Measurements from ENCODE around the gene TASL.
"Not testable (repeated sequence)": the region's sequence is repeated elsewhere in the genome, so short reads cannot be mapped to it uniquely, and the experiment has no call there.

The TASL gene, protein sequence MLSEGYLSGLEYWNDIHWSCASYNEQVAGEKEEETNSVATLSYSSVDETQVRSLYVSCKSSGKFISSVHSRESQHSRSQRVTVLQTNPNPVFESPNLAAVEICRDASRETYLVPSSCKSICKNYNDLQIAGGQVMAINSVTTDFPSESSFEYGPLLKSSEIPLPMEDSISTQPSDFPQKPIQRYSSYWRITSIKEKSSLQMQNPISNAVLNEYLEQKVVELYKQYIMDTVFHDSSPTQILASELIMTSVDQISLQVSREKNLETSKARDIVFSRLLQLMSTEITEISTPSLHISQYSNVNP

DNA sequence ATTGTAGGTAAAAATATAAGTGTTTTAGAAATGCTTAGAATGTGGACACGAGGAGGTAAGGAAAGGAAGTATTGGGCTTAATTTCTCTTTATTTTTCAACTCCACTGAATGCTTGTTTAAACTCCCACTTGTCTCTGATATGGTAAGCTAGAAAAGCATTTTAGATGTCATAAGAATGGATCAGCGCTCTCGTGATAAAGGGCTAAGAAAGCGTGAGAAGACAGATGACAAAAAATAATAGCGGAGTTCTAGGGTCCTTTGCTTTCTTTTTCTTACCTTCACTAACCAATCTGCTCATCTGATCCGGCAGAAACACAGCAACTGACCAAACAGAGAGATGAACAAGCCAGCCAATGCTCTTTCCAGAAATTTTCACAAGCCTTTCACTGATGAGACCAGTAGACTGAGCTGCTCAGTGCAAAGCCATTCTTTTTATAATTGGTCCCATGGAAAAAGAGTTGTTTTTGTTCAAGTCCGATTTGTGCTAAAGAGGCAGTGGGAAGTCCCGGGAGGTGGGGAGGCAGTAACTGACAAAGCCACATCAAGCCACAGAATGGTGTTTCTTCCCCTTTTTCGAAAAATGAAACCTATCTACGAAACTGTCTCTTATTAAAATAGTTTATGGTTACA lies at the start of gene TASL:
TASL (minus strand) TSS at position 405 of the 630 bp plus-strand sequence. CDS start 17,411 bp downstream, outside the sequence.
- FAIRE-seq (no peak), DNase-seq (ENCODE audit: low spot score) (no peak)

DNA sequence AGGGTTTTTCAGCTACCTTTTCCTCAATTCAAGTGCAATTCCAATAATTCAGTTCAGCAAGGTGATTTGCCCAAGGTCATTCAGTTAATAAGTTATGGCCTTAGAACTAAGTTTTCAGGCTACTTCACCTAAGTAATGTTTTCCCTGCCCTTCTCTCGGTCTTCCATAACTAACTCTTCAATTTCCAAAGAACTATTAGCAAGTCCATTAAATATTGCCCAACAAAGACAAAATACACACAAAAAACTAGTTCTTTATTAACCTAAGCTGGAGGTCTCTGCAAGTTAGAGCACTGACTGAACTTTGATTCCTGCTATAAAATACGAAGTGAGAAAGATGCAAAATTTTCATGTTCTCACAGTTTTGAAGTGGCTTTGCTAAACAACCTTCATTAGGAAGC lies 48.8 kb upstream of the TASL start:
- no peak for FAIRE-seq

DNA sequence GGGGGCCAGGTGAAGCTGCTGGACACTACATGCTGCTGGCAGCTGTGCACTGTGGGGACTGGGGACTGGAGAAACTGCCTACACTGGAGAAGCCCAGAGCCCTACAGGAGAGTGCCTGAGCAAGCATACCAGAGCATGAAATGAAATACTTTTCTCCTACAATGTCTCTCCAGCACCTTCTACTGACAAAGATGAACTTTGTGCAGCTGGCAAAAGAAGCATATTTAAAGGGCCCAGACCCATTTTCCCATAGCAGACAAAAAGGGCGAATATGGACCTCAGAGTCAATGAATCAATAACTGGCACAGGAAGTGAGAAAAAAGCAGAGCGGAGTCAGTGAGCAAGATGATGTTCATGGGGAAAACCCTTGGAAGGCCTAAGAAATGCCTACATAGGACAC lies 44.8 kb upstream of the TASL start:
- no peak for FAIRE-seq
- no peak for DNase-seq (ENCODE audit: low spot score)

More for the DNA sequence above, 48.8 kb upstream of the TASL start:
- no peak for DNase-seq (ENCODE audit: low spot score)

DNA sequence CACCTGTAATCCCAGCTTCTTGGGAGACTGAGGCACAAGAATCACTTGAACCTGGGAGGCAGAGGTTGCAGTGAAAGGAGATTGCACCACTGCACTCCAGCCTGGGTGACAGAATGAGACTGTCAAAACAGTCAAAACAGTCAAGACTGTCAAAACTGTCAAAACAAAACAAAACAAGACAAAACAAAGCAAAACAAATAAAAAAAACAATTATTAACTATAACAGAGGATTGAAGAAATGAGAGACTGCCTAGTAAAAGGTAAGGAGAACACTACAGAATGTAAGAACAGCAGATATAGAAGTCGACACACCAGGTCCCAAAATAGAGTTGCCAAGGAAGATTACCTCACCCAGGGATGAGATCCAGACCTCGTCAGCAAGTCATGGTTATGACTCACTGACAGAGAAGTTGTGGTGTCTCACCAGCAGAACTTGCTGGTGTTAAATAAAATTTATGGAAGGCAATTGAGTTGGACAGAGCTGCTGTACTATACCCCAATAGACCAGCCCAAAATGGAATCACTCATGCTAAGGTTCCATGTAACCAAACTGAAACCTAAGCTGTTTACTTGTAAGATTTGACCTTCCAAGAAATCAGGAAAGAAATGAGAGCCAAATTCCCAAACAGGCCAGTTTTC lies 43.5 kb upstream of the TASL start:
- DNase-seq (ENCODE audit: low spot score) = peak; percentile 55
- no peak for FAIRE-seq

DNA sequence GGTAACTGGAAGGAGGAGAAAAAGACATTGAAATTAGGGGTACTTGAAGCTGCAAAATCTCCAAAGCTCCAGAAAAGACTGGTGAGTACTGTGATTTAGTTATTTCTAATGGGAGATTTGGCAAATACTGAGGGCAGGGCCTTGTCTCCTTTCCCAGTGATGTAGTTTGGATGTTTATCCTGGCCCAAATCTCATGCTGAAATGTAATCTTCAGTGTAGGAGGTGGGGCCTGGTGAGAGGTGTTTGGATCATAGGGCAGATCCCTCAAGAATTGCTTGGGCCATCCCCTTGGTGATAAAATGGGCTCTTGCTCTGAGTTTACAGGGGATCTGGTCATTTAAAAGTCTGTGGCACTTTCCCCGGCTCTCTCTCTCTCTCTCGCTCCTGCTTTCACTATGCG lies 42.6 kb upstream of the TASL start:
- DNase-seq (ENCODE audit: low spot score) (no peak), FAIRE-seq (no peak)

GRCh38 chrX:30618160-30618765 lies 40.7 kb upstream of the TASL start:
- FAIRE-seq = no peak
- no peak for DNase-seq (ENCODE audit: low spot score)

GRCh38 chrX:30615229-30615628 lies 37.7 kb upstream of the TASL start:
- DNase-seq (ENCODE audit: low spot score) = no peak
- no peak for FAIRE-seq

GRCh38 chrX:30613721-30614120 lies 36.2 kb upstream of the TASL start:
- no peak for FAIRE-seq
- DNase-seq (ENCODE audit: low spot score) = no peak

- no peak for DNase-seq (ENCODE audit: low spot score)
- no peak for FAIRE-seq
Observed at GRCh38 chrX:30612250-30612655, 34.7 kb upstream of the TASL start.

- DNase-seq (ENCODE audit: low spot score) (no peak), FAIRE-seq (no peak)
Observed at GRCh38 chrX:30610026-30610425, 32.5 kb upstream of the TASL start.

DNA sequence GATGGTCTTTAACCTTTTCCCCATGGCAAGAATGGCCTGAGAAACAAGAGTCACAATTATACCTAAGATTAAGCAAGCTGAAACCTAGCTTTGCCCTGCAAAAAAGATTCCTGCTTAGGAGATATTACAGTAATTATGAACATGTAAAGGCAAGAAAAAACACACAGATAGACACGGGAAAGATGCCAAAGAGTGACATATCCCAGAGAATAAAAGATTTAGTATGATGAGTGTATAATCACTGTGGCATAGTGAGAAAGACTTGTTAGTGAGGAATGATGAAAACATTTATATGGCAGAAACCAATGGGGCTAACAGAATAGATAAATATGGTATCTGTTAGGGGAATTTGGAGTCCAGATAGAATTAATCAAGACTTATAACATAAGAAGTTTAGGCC lies 29.6 kb upstream of the TASL start:
- FAIRE-seq (no peak), DNase-seq (ENCODE audit: low spot score) (no peak)

- not testable (repeated sequence) for DNase-seq (ENCODE audit: low spot score); FAIRE-seq
Observed at GRCh38 chrX:30600269-30601176, 23.0 kb upstream of the TASL start.

- no peak for FAIRE-seq
- DNase-seq (ENCODE audit: low spot score) = no peak
Observed at GRCh38 chrX:30597216-30598012, 19.8 kb upstream of the TASL start.

- DNase-seq (ENCODE audit: low spot score) = no peak
- FAIRE-seq = no peak
Observed at GRCh38 chrX:30593440-30594200, 16.1 kb upstream of the TASL start.

DNA sequence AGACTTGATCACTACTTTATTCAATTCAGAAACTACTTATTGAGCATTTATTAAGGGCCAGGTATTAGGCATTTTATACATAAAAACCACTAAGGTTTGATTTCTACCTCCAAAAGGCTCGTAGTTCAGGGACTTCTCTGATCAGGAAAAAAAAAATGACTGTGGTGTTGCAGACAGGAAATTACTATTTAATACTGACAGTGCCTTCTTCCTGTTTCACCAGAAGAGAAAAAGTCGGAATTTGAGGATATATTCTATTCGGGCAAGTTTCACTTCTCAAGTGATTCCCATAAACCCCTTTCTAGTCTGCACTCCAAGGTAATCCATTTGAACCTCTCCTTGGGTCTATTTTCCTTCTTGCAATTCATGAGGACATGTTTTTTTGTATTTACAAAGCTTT lies 15.3 kb upstream of the TASL start:
- DNase-seq (ENCODE audit: low spot score) (no peak), FAIRE-seq (no peak)

- no peak for FAIRE-seq
- DNase-seq (ENCODE audit: low spot score) = no peak
Observed at GRCh38 chrX:30590368-30590767, 12.8 kb upstream of the TASL start.

DNA sequence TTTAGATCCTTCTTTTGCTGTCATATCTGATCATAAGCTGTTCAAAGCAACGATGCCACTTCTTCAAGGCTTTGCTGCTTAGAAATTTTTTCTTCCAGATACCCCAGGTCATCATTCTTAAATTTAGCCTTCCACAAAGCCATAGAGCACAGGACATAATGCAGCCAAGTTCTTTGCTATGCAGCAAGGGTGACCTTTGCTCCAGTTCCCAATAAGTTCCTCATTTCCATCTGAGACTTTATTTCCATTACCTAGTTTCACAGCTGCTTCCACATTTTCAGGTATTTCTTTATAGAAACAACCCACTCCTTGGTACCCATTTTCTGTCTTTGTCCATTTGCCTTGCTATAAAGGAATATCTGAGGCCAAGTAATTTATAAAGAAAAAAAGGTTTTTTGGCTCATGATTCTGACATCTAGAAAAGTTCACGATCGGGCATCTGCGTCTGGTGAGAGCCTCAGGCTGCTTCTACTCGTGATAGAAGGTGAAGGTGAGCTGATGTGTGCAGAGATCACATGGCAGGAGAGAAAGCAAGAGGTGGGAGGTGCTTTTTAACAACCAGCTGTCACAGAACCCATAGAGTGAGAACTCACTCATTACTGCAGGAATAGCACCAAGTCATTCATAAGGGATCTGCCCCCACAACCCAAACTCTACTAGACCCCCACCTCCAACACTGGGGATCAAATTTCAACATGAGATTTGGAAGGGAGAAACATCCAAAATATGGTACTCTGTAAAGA lies 11.8 kb upstream of the TASL start:
- FAIRE-seq = no peak

DNA sequence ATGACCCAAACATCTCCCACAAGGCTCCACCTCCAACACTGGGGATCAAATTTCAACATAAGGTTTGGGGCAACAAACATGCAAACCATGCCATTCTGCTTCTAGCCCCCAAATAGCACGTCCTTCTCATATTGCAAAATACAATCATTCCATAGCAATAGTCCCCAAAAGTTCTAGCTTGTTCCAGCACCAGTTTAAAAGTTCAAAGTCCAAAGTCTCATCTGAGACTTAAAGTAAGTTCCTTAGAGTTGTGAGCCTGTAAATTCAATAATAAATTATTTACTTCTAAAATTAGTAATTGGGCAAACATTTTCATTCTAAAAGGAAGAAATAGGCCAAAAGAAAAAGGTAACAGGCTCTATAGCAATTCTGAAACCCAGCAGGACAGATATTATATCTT lies 8.9 kb upstream of the TASL start:
- FAIRE-seq = no peak
- no peak for DNase-seq (ENCODE audit: low spot score)

More for the DNA sequence above, 11.8 kb upstream of the TASL start:
- DNase-seq (ENCODE audit: low spot score) = no peak

DNA sequence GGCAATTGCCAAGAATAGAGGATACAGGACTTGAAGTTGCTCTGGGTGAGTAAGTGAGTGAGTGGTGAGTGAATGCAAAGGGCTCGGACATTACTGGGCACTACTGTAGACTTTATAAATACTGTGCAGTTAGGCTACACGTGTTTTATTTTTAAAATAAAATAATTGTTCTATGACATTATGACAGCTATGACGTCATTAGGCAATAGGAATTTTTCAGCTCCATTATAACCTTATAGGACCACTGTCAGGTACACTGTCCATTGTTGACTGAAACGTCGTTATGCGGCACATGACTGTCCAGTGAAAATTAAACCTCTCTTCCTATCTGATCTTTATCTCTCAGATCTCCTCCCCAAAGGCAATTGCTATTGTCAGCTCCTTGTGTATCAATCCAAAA lies 5.1 kb upstream of the TASL start:
- DNase-seq (ENCODE audit: low spot score) = no peak
- FAIRE-seq = no peak
